HG02642 (cell line): ENCODE results near the gene DCP2.
A peak's percentile ranks its signal among the peaks of the same experiment; 100 is the strongest.

Source experiments
- ATAC-seq: cut with Tn5 transposase; IDR thresholded peaks from one replicate; pipeline ENCODE4 v1.9.1; 2021; ENCODE audit warnings: mild to moderate bottlenecking; ENCODE audit not compliant: unreplicated experiment, poor library complexity

The DCP2 gene

GRCh38 chr5:113017881-113018635, 41.5 kb downstream of the DCP2 start:
- ATAC-seq, result no peak

- ATAC-seq, result no peak
Observed at GRCh38 chr5:113020461-113021273, 44.1 kb downstream of the DCP2 start.

- ATAC-seq, result peak; percentile 87
Observed at GRCh38 chr5:113022661-113023060, 46.1 kb downstream of the DCP2 start.

- ATAC-seq, result no peak
Observed at GRCh38 chr5:113024076-113024697, 47.6 kb downstream of the DCP2 start.

- no peak for ATAC-seq
Observed at GRCh38 chr5:113025596-113025995, 49.0 kb downstream of the DCP2 start.

GRCh38 chr5:113026211-113026610, 49.6 kb downstream of the DCP2 start:
- ATAC-seq, result no peak

GRCh38 chr5:113027015-113027414, 50.4 kb downstream of the DCP2 start:
- ATAC-seq, result no peak

GRCh38 chr5:113027431-113027830, 50.8 kb downstream of the DCP2 start:
- no peak for ATAC-seq

GRCh38 chr5:113029614-113030013, 53.0 kb downstream of the DCP2 start:
- no peak for ATAC-seq

- no peak for ATAC-seq
Observed at GRCh38 chr5:113031104-113031503, 54.5 kb downstream of the DCP2 start.

- no peak for ATAC-seq
Observed at GRCh38 chr5:113031557-113031956, 55.0 kb downstream of the DCP2 start.

GRCh38 chr5:113034182-113034773, 57.7 kb downstream of the DCP2 start:
- no peak for ATAC-seq

- no peak for ATAC-seq
Observed at GRCh38 chr5:113035096-113035495, 58.5 kb downstream of the DCP2 start.

- ATAC-seq, result no peak
Observed at GRCh38 chr5:113036321-113036720, 59.7 kb downstream of the DCP2 start.

GRCh38 chr5:113036826-113037225, 60.2 kb downstream of the DCP2 start:
- no peak for ATAC-seq

- no peak for ATAC-seq
Observed at GRCh38 chr5:113038136-113038535, 61.5 kb downstream of the DCP2 start.

GRCh38 chr5:113038714-113039113, 62.1 kb downstream of the DCP2 start:
- no peak for ATAC-seq

- no peak for ATAC-seq
Observed at GRCh38 chr5:113039229-113039933, 62.8 kb downstream of the DCP2 start.

GRCh38 chr5:113039934-113040285, 63.3 kb downstream of the DCP2 start:
- no peak for ATAC-seq

GRCh38 chr5:113040672-113041260, 64.2 kb downstream of the DCP2 start:
- ATAC-seq, result no peak
